Posterior cingulate gyrus (tissue), 11 donors: Measurements from ENCODE around the gene FBXL7.

Experiments used
- DNase-seq, 10 donors: peaks; one replicate each; pipeline versions ENCODE4 v3.0.0 to v3.0.0-alpha.2; 2020 to 2021; ENCODE audit warnings: mixed read lengths in 3 of 10
- intact Hi-C: fragments of 100-400 bp; cut with DNase I; formaldehyde crosslinking; loops from one replicate; pipeline ENCODE4 v1.15.1; 2023

The FBXL7 gene

GRCh38 chr5:15499528-15500324, at the start of gene FBXL7:
Gene FBXL7 (plus strand): TSS chr5:15500180.
- peak; percentile 70 to 96 (median 74) for DNase-seq
- intact Hi-C loops: loop anchor here (5.0 kb wide), 1 partner anchor 293 kb away; no protein-coding TSS in a partner anchor

DNA sequence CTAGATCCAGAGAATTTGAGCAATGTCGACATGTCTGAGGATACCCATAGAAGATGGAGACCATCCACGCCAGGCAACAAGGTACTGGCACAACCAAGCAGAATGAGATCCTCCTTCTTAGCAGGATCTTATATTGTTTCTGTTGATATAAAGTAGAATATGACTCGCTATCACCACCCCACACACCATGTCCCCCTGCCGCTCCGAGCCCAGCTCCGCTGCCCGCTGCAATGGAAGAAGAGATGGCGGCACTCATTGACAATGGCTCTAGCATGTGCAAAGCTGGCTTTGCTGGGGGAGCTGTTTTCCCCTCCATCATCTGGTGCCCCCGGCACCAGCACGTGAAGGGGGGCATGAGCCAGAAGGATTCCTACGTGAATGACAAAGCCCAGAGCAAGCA, 49.5 kb upstream of the FBXL7 start:
- peak in 2 of 10 donors; percentile 37 to 60 for DNase-seq
- intact Hi-C loops: no loop called here

GRCh38 chr5:15450949-15451348, 49.0 kb upstream of the FBXL7 start:
- DNase-seq: peak in 1 of 10 donors; percentile 35
- intact Hi-C loops: no loop called here

GRCh38 chr5:15452030-15452429, 48.0 kb upstream of the FBXL7 start:
- intact Hi-C loops: no loop called here
- DNase-seq: no peak

- intact Hi-C loops: no loop called here
- no peak for DNase-seq
Observed at GRCh38 chr5:15452781-15453180, 47.2 kb upstream of the FBXL7 start.

DNA sequence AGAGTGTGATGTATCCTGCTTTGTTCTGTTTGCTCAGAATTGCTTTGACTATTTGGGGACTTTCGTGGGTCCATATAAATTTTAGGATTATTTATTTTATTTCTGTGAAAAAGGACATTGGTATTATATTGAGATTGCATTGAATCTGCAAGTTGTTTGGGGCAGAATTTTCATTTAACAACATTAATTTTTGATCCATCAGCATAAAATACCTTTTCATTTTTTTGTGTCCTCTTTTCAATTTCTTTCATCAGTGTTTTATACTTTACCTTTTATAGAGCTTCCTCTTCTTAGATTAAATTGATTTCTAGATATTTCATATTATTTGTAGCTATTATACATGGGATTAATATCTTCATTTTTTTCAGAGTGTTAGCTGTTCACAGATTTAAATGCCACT, 40.8 kb upstream of the FBXL7 start:
- intact Hi-C loops: no loop called here
- no peak for DNase-seq

- intact Hi-C loops: no loop called here
- DNase-seq: no peak
Observed at GRCh38 chr5:15463231-15463980, 36.6 kb upstream of the FBXL7 start.

DNA sequence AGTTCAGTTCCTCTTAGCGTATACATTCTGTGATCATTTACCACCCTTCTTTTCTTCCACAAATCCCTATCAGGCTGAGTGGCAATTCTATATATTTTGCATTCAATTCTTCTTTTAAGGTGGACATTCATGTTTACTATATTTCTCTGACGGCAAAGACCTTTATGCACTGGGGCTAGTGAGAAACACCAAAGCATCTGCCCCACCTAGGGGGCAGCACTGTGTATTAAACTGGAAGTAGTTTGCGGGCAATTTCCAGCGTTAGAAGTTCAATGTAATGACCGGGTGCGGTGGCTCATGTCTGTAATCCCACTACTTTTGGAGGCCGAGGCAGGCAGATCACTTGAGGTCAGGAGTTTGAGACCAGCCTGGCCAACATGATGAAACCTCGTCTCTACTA, 27.9 kb upstream of the FBXL7 start:
- intact Hi-C loops: no loop called here
- peak in 1 of 10 donors; percentile 44 for DNase-seq

- no peak for DNase-seq
- intact Hi-C loops: no loop called here
Observed at GRCh38 chr5:15474143-15474719, 25.7 kb upstream of the FBXL7 start.

DNA sequence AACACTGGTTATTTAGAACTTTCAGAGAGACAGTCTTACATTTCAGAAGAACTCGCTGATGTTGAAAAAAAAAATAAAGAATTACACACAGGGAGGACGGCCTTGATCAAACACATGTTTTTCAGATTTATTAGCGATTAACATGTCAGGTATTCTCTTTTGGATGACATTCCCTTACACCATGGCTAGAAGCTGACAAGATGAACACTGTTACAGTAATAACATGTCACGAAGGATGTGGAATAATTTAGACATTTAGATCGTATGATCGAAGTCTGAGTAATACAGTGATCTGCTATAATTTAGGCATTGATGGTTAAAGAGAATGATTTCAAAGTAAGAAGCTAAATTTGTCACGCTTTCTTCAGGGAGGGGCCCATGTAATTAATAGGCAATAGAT, 24.6 kb upstream of the FBXL7 start:
- intact Hi-C loops: no loop called here

DNA sequence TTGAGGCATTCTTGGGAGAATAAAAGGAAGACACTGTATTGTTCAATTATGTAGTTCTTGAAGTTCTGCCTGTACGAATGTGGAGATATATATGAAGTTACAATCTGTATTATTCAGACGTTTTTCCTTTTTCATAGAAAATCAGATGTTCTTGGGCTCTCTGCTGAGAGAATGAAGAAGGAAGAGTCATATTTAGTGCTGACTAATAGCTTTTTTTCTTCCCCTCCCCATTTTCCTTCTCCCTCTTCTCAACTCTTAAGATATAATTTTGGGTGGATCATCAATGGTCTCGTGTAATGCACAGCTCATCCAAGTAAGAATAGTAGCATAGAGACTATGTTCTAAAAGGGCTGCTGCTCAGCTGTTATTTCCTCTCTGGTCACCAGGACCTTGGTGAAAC, 23.0 kb upstream of the FBXL7 start:
- DNase-seq: no peak
- intact Hi-C loops: no loop called here

More for the DNA sequence above, 24.6 kb upstream of the FBXL7 start:
- DNase-seq: no peak

DNA sequence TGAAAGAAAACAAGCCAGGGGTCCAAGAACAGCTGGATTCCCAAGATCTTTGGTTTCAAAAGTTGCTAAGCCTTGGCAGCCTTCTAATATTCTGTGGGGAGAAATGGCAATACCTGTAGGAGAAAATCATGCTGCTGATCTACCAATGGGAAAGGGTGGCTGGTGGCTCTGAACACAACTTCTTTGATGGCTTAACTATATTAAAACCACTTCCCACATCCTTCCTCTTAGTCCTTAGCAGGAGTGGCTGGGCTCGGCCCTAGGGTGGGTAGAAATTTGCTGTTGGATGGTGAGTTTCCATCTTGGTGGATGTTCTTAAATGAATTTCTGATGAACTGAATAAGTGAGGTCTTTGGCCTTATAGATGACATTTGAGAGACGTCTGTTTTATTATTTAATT, 19.5 kb upstream of the FBXL7 start:
- intact Hi-C loops: no loop called here
- DNase-seq: no peak

GRCh38 chr5:15483351-15484097, 16.5 kb upstream of the FBXL7 start:
- intact Hi-C loops: no loop called here
- no peak for DNase-seq

- intact Hi-C loops: no loop called here
- no peak for DNase-seq
Observed at GRCh38 chr5:15487228-15487627, 12.8 kb upstream of the FBXL7 start.

DNA sequence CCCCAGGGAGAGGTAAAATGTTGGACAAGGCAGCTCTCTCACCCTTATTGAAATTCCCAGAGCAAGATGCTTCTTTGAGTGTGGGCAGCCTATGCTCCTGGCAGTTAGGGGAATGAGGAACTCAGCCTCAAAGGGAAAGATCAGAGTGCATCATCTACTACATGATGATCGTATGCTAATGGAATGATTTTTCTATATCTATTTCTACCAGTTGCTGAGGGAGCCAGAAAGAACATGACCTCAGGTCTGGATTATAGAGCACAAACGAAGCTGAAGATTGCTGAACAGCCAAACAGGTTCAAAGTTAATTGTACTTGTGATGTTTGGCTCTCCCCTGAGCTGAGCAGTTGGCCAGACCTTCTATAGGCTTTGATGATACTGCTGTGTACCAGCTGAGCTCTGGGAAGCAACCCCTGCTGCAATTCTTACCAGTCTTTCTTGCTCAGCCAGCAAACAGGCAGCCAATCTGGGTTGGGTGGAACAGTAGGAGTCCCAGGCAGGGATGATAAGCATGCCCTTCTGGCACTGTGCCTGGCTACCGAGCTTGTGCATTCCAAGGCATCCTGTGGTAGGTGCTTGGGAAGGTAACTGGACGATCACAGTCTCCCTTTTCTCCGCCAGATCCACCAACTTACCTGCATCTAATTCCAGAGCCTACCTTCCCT, 10.3 kb upstream of the FBXL7 start:
- no peak for DNase-seq
- intact Hi-C loops: no loop called here

- intact Hi-C loops: no loop called here
Observed at GRCh38 chr5:15492545-15492944, 7.4 kb upstream of the FBXL7 start.

DNA sequence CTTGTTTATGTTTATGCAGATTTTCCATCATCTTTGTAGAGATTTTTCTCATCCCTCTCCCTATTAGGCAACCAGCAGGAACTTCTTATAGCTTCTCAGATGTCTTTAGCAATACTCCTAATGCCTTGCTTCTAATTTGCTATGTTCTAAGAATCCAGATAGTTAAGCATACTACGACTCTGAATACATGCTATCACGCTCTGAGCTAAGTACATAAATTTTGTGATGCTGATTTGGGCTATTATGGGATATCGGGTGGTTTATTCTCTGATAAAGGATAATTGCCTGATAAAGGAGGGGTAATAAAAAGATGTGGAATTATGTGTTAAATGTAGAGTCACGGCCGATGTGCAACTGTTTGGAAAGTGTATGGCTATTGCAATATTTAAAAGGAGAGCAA, 6.5 kb upstream of the FBXL7 start:
- intact Hi-C loops: no loop called here
- DNase-seq: no peak

More at GRCh38 chr5:15492545-15492944, 7.4 kb upstream of the FBXL7 start:
- no peak for DNase-seq

GRCh38 chr5:15495026-15495425, 5.0 kb upstream of the FBXL7 start:
- intact Hi-C loops: no loop called here
- DNase-seq: no peak

DNA sequence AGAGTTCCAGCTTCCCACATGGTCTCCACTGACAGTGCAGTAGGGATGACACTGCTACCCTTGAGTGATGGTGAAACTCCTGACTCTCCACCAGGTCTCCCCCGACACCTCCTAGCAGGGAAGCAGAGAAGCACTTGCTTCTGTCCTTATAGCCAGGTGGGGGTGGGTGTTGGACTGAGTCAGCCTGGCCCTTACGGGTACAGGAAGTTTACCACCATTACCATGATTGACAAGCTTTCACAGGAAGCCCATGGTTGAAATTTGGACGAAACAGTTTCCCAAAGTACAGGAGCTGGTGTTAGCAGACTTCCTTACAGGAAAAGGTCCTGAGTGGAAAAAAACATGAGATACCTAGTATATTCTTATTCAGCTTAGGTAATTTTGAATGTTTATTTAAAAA, 3.1 kb upstream of the FBXL7 start:
- intact Hi-C loops: no loop called here
- DNase-seq: no peak

DNA sequence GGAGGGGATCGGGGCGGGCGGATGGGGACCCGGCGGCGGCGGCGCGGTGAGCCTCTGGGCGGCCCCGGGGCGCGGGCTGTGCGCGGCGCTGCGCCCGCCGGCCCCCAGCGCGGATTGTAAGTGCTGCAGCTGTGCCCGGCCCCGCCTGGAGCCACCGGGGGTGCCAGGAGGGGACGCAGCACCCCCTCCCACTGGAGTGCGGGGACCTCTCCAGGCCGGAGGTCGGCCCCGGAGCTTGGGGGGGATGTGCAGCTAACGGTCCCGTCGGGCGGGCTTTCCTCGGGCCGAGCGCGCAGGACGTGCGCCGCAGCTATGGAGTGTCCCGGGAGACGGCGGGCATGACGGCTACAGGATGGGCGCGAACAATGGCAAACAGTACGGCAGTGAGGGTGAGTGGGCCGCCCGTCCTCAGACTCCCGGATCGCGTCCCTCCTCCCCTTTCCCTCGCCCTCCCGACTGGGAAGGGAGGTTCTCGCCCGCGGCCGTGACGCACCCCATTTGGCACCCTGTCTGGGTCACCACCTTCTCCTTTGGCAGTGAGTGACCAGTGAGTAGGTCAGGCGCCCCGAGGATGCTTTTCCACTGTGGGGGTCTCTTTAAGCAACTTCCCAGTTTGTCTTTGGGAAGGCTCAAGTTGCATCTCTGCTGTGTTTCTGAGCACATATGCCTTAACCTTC, 483 bp downstream of the FBXL7 start:
- peak in 9 of 10 donors; percentile 17 to 88 (median 54) for DNase-seq
- intact Hi-C loops: loop anchor here (5.0 kb wide), 1 partner anchor 292 kb away; no protein-coding TSS in a partner anchor
